ENCODE measurements around the gene PIGR. TPM values are rescaled to one million over a fixed set of nuclear protein-coding genes. Genes with fewer than 3 reads are reported as not detected.

PIGR gene
- total and polyA plus RNA-seq, 9 of the 15 experiments (the other 6 are each of a cell fraction or from before 2014, with no cell fraction given) = 0.01 to 1.5 (median 0.03) TPM; not detected in 4

DNA sequence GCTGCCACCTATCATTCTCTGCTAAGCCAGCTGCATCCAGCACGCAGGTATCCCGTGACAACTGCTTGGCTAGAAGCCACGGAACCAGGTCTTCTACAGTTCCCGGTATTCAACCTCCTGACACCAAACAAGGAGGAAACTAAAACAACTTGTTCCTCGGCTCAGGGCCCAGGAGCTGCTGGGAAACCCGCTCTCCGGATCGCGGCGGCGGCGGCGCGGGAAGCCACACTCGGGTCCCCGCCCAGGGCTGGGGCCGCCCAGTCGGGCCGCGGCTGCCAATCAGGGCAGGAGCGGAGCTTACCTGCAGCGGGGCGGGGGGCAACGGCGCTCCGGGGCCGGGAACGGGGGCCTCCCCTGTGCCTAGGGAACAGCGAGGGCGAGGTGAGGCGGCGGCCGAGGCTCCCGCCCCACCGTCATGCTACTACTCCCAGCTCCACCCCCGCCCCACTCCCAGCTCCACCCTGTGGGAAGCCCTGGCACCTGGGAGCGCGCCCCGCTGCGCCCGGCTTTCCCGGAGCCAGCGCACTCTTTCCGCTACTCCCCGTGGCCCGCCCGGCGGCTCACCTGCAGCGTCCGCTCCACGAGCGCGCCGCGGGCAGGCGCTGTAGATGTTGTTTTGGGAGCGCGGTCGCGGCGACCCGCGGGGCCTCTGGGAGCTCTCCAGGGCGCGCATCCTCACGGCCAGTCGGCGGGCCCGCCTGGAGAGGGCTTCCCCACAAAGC lies 36.9 kb downstream of the PIGR start (continued):
- TF ChIP-seq KDM5B (IDR thresholded peaks at IDR 0.05; ENCODE audit: insufficient replicate concordance, low read depth, low read length) (peak; percentile 35), FOSL1 (tag; conservative IDR thresholded peaks at IDR 0.05) (0 out of 2 replicates have a peak, but pooled peaks have one; percentile 20), ELF4 (CRISPR knock-in tag; IDR thresholded peaks at IDR 0.05) (no peak), SMC3 (conservative IDR thresholded peaks at IDR 0.05; ENCODE audit: insufficient read depth, low read depth, low read length) (peak; percentile 3; the same call in 1 of the 2 replicates), RBFOX2 (IDR thresholded peaks at IDR 0.05; ENCODE audit: low read depth, low read length) (peak; percentile 29; the same call in 1 of the 2 replicates), EGR1 (conservative IDR thresholded peaks at IDR 0.05) (peak; percentile 36; the same call in 1 of the 2 replicates), CHD1 (IDR thresholded peaks at IDR 0.05; ENCODE audit: low read length) (no peak), BRCA1 (IDR thresholded peaks at IDR 0.05) (no peak), BRCA1 (CRISPR knock-in tag; IDR thresholded peaks at IDR 0.05) (0 out of 2 replicates have a peak, but pooled peaks have one; percentile 41), L3MBTL2 (IDR thresholded peaks at IDR 0.05) (peak; percentile 48; the same call in 1 of the 2 replicates), CXXC5 (CRISPR knock-in tag; IDR thresholded peaks at IDR 0.05) (peak; percentile 9; the same call in 1 of the 2 replicates), HDAC6 (IDR thresholded peaks at IDR 0.05; ENCODE audit: low read depth, low read length) (peak; percentile 85; the same call in 1 of the 2 replicates)
- TF ChIP-seq, protein P1, sequence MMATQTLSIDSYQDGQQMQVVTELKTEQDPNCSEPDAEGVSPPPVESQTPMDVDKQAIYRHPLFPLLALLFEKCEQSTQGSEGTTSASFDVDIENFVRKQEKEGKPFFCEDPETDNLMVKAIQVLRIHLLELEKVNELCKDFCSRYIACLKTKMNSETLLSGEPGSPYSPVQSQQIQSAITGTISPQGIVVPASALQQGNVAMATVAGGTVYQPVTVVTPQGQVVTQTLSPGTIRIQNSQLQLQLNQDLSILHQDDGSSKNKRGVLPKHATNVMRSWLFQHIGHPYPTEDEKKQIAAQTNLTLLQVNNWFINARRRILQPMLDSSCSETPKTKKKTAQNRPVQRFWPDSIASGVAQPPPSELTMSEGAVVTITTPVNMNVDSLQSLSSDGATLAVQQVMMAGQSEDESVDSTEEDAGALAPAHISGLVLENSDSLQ (IDR thresholded peaks at IDR 0.05) = peak; percentile 85
- TF ChIP-seq, protein P2, sequence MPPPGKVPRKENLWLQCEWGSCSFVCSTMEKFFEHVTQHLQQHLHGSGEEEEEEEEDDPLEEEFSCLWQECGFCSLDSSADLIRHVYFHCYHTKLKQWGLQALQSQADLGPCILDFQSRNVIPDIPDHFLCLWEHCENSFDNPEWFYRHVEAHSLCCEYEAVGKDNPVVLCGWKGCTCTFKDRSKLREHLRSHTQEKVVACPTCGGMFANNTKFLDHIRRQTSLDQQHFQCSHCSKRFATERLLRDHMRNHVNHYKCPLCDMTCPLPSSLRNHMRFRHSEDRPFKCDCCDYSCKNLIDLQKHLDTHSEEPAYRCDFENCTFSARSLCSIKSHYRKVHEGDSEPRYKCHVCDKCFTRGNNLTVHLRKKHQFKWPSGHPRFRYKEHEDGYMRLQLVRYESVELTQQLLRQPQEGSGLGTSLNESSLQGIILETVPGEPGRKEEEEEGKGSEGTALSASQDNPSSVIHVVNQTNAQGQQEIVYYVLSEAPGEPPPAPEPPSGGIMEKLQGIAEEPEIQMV (tag; conservative IDR thresholded peaks at IDR 0.05; ENCODE audit: low read depth) = peak; percentile 59
- TF ChIP-seq, protein P3, sequence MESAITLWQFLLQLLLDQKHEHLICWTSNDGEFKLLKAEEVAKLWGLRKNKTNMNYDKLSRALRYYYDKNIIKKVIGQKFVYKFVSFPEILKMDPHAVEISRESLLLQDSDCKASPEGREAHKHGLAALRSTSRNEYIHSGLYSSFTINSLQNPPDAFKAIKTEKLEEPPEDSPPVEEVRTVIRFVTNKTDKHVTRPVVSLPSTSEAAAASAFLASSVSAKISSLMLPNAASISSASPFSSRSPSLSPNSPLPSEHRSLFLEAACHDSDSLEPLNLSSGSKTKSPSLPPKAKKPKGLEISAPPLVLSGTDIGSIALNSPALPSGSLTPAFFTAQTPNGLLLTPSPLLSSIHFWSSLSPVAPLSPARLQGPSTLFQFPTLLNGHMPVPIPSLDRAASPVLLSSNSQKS (CRISPR knock-in tag; IDR thresholded peaks at IDR 0.05) = no peak
- TF ChIP-seq, protein P4, sequence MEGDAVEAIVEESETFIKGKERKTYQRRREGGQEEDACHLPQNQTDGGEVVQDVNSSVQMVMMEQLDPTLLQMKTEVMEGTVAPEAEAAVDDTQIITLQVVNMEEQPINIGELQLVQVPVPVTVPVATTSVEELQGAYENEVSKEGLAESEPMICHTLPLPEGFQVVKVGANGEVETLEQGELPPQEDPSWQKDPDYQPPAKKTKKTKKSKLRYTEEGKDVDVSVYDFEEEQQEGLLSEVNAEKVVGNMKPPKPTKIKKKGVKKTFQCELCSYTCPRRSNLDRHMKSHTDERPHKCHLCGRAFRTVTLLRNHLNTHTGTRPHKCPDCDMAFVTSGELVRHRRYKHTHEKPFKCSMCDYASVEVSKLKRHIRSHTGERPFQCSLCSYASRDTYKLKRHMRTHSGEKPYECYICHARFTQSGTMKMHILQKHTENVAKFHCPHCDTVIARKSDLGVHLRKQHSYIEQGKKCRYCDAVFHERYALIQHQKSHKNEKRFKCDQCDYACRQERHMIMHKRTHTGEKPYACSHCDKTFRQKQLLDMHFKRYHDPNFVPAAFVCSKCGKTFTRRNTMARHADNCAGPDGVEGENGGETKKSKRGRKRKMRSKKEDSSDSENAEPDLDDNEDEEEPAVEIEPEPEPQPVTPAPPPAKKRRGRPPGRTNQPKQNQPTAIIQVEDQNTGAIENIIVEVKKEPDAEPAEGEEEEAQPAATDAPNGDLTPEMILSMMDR (IDR thresholded peaks at IDR 0.05 in 2 of 3, conservative IDR thresholded peaks at IDR 0.05 in 1 of 3; ENCODE audit: insufficient read depth in 2 of 3, low read depth in 1 of 3, low read length in 3 of 3) = 0 out of 6 replicates have a peak, but pooled peaks of 1 of the 3 experiments have one; percentile 10
